B cell (primary cell): ENCODE measurements around the gene FOXL2. TPM values are rescaled to one million over a fixed set of nuclear protein-coding genes. Genes with fewer than 3 reads are reported as not detected.
A peak's percentile ranks its signal among the peaks of the same experiment; 100 is the strongest.

Experiments used
- ATAC-seq: fragments of 200-7000 bp; cut with Tn5 transposase; one replicate; pipeline ENCODE4 v1.10.0; 2021; ENCODE audit warnings: low read depth, mild to moderate bottlenecking, moderate number of reproducible peaks, moderate library complexity
- CTCF ChIA-PET: fragments of 350-600 bp; sonication (Branson Sonifier 250); formaldehyde crosslinking; loops from one replicate; lab custom pipeline; 2021; ENCODE audit warnings: antibody characterized with exemption, inconsistent platforms; lab: Charles Lee
- POLR2A ChIA-PET: fragments of 350-600 bp; sonication (Branson Sonifier 250); formaldehyde crosslinking; loops from one replicate; lab custom pipeline; 2021; ENCODE audit warnings: antibody characterized with exemption; lab: Charles Lee
- DNase-seq: peaks from one replicate; pipeline ENCODE4 v3.0.0; 2013
- H2AFZ ChIP-seq: 2 replicates; pipeline ENCODE4 v1.6.1; 2012; ENCODE audit warnings: mild to moderate bottlenecking, low read depth, low read length; ENCODE audit not compliant: insufficient read depth, poor library complexity, severe bottlenecking
- H3K27ac ChIP-seq, 2 donors: 1 replicate in 1 of 2; 2 replicates in 1 of 2; pipeline ENCODE4 v1.5.1; 2012 to 2013; ENCODE audit warnings: low read length in 2 of 2, mild to moderate bottlenecking in 2 of 2, moderate library complexity in 1 of 2
- H3K27me3 ChIP-seq, 4 experiments: fragments of 200-600 bp in 1 of 4; sonication (generic) in 1 of 4; replicated peaks in 1 of 4; 1 replicate in 2 of 4; 2 replicates in 2 of 4; pipeline versions ENCODE4 v1.6.1 to v1.7.0; 2013 to 2016; ENCODE audit warnings: low read length in 3 of 4, mild to moderate bottlenecking in 2 of 4, mixed read lengths in 1 of 4, moderate library complexity in 1 of 4; ENCODE audit not compliant: insufficient read depth in 4 of 4, control insufficient read depth in 3 of 4; ENCODE audit errors: control extremely low read depth in 1 of 4
- H3K36me3 ChIP-seq, 2 experiments: replicated peaks in 1 of 2; 1 replicate in 1 of 2; 2 replicates in 1 of 2; pipeline versions ENCODE4 v1.6.1 to v1.7.1; 2013; ENCODE audit warnings: low read length in 1 of 2; ENCODE audit not compliant: insufficient read depth in 2 of 2, control insufficient read depth in 1 of 2; ENCODE audit errors: control extremely low read depth in 1 of 2, extremely low read depth in 1 of 2
- H3K4me1 ChIP-seq, 2 donors: fragments of 200-600 bp in 1 of 2; sonication (generic) in 1 of 2; 1 replicate in 1 of 2; 2 replicates in 1 of 2; pipeline versions ENCODE4 v1.5.1 to v1.6.1; 2013 to 2017; ENCODE audit warnings: low read length in 2 of 2; ENCODE audit not compliant: control insufficient read depth in 2 of 2, insufficient read depth in 2 of 2
- H3K4me2 ChIP-seq: replicated peaks from 2 replicates; pipeline ENCODE3; 2012; ENCODE audit warnings: mild to moderate bottlenecking, low read depth, low read length; ENCODE audit not compliant: poor library complexity, severe bottlenecking
- H3K4me3 ChIP-seq, 5 experiments: fragments of 200-600 bp in 1 of 5; sonication (generic) in 1 of 5; 1 replicate in 3 of 5; 2 replicates in 2 of 5; pipeline versions ENCODE4 v1.5.1 to v1.7.0; 2011 to 2016; ENCODE audit warnings: low read length in 4 of 5, mild to moderate bottlenecking in 4 of 5, low read depth in 2 of 5, control low read depth in 1 of 5, moderate library complexity in 1 of 5; ENCODE audit not compliant: insufficient read depth in 1 of 5; ENCODE audit errors: control extremely low read depth in 1 of 5, extremely low read depth in 1 of 5
- H3K79me2 ChIP-seq: fragments of 200-600 bp; sonication (generic); one replicate; pipeline ENCODE4 v1.6.0; 2016; ENCODE audit warnings: low read length; ENCODE audit not compliant: control insufficient read depth, insufficient read depth
- H3K9ac ChIP-seq: fragments of 200-600 bp; sonication (generic); 2 replicates; pipeline ENCODE4 v1.6.1; 2017; ENCODE audit warnings: mild to moderate bottlenecking, low read length, moderate library complexity
- H3K9me3 ChIP-seq, 3 donors: one replicate each; pipeline versions ENCODE4 v1.6.1 to v1.7.1; 2013; ENCODE audit warnings: low read length in 2 of 3; ENCODE audit not compliant: control insufficient read depth in 2 of 3, insufficient read depth in 1 of 3; ENCODE audit errors: control extremely low read depth in 1 of 3
- H4K20me1 ChIP-seq: 2 replicates; pipeline ENCODE4 v1.6.0; 2012; ENCODE audit warnings: mild to moderate bottlenecking, low read length; ENCODE audit not compliant: insufficient read depth, control insufficient read depth, poor library complexity, severe bottlenecking
- H3K27ac Mint-ChIP-seq: one replicate; pipeline ENCODE4 v1.8.0; 2021; ENCODE audit warnings: mixed read lengths
- H3K27me3 Mint-ChIP-seq: one replicate; pipeline ENCODE4 v1.8.0; 2021; ENCODE audit warnings: mixed read lengths
- H3K4me1 Mint-ChIP-seq: one replicate; pipeline ENCODE4 v1.8.0; 2021; ENCODE audit warnings: mixed read lengths
- H3K4me3 Mint-ChIP-seq: one replicate; pipeline ENCODE4 v1.8.0; 2021; ENCODE audit warnings: mixed read lengths
- H3K9me3 Mint-ChIP-seq: one replicate; pipeline ENCODE4 v1.8.0; 2022; ENCODE audit warnings: mixed read lengths; ENCODE audit not compliant: insufficient read depth
- CTCF ChIP-seq: fragments of 200-600 bp; IDR thresholded peaks from one replicate; pipeline ENCODE4 v1.8.0; 2022; ENCODE audit warnings: antibody characterized with exemption, mild to moderate bottlenecking
- EZH2 ChIP-seq: IDR thresholded peaks from 2 replicates; pipeline ENCODE4 v1.6.1; 2012; ENCODE audit warnings: borderline replicate concordance, low read depth, mild to moderate bottlenecking, moderate library complexity, low read length; ENCODE audit not compliant: insufficient read depth, poor library complexity, severe bottlenecking
- WGBS: methylation state at CpG from one replicate; pipeline ENCODE4 v1.1.5; 2013; ENCODE audit warnings: missing lambda C conversion rate; ENCODE audit not compliant: insufficient coverage; 5-methylcytosine and 5-hydroxymethylcytosine counted together
- intact Hi-C: fragments of 100-400 bp; cut with micrococcal nuclease; formaldehyde crosslinking; loops from one replicate; pipeline ENCODE4 v1.10.0; 2022
- polyA plus RNA-seq: library from polyadenylated mRNA; depleted of rRNA; stranded (reverse); fragments of >200 nt; gene quantifications from 2 replicates; pipeline ENCODE4 v1.2.3, GENCODE V29; 2012
- total RNA-seq, 2 donors: library from RNA; stranded (reverse); fragments of 120-200 nt in 1 of 2; gene quantifications; 1 replicate in 1 of 2; 2 replicates in 1 of 2; pipeline versions ENCODE4 v1.2.3 to v1.2.4, GENCODE V29; 2013 to 2022

FOXL2 gene
- total and polyA plus RNA-seq, 2 donors (not counting 1 experiment from before 2014, with no cell fraction given), result not detected

- H3K4me2 ChIP-seq, result peak overlapping the region; percentile 51
- H3K27ac ChIP-seq, result no peak overlapping the region
- H3K36me3 ChIP-seq, result no peaks in the 10 kb centered on the region
- no peak for DNase-seq
- no peaks in the 10 kb centered on the region for H4K20me1 ChIP-seq
- peaks cover 76% of the 10 kb centered on the region for H3K27me3 Mint-ChIP-seq
- peaks cover 2 to 99% (median 81%) of the 10 kb centered on the region in 4 experiments for H3K27me3 ChIP-seq
- H3K27ac Mint-ChIP-seq, result no peak overlapping the region
- intact Hi-C loops, result no loop called here
- no peaks in the 10 kb centered on the region for H3K79me2 ChIP-seq
- ATAC-seq, result no peak
- H3K4me3 ChIP-seq, result peak overlapping the region in 1 of 5 experiments; percentile 14
- H3K9me3 ChIP-seq, result peaks cover 0 to 56% (median 1%) of the 10 kb centered on the region in 3 donors
- H3K4me1 ChIP-seq, result peaks cover 50 to 63% of the 10 kb centered on the region in 2 donors
- peaks cover 39% of the 10 kb centered on the region for H3K4me1 Mint-ChIP-seq
- H2AFZ ChIP-seq, result no peak overlapping the region
- no peak overlapping the region for H3K9ac ChIP-seq
- TF ChIP-seq CTCF (no peak), EZH2 (no peak)
- POLR2A ChIA-PET, result no interaction called here
- H3K9me3 Mint-ChIP-seq, result no peaks in the 10 kb centered on the region
- 7% methylated on average over 15 of the region's 32 CpGs for WGBS
- CTCF ChIA-PET, result no interaction called here
- H3K4me3 Mint-ChIP-seq, result peak overlapping the region; percentile 32
Measured at GRCh38 chr3:138938877-138939560, 7.9 kb downstream of the FOXL2 start.

- CTCF ChIA-PET, result interaction anchor here (1.1 kb wide), 1 partner anchor 10 kb away, joined by 3 read pairs; no protein-coding TSS in a partner anchor
- Mint-ChIP-seq H3K27me3 (peaks cover 76% of the 10 kb centered on the region), H3K4me3 (peak overlapping the region; percentile 37), H3K4me1 (peaks cover 36% of the 10 kb centered on the region), H3K9me3 (no peaks in the 10 kb centered on the region), H3K27ac (no peak overlapping the region)
- H3K4me2 ChIP-seq, result peak overlapping the region; percentile 51
- H3K36me3 ChIP-seq, result no peaks in the 10 kb centered on the region
- 7% methylated on average over 44 of the region's 48 CpGs for WGBS
- H3K27me3 ChIP-seq, result peaks cover 2 to 95% (median 79%) of the 10 kb centered on the region in 4 experiments
- peak; percentile 45 for DNase-seq
- H3K79me2 ChIP-seq, result no peaks in the 10 kb centered on the region
- POLR2A ChIA-PET, result no interaction called here
- no peak for ATAC-seq
- H3K27ac ChIP-seq, result no peak overlapping the region
- H4K20me1 ChIP-seq, result no peaks in the 10 kb centered on the region
- H3K4me1 ChIP-seq, result peaks cover 47 to 55% of the 10 kb centered on the region in 2 donors
- TF ChIP-seq EZH2, result peak; percentile 52
- no peak for TF ChIP-seq CTCF
- no peak overlapping the region for H3K4me3 ChIP-seq
- peaks cover 0 to 51% (median 1%) of the 10 kb centered on the region in 3 donors for H3K9me3 ChIP-seq
- H3K9ac ChIP-seq, result no peak overlapping the region
- intact Hi-C loops, result no loop called here
- peak overlapping the region; percentile 26 for H2AFZ ChIP-seq
Measured at GRCh38 chr3:138938056-138938876, 8.7 kb downstream of the FOXL2 start.
